Hepatocyte (in vitro differentiated cells): ENCODE measurements around the gene CRKL.

ENCODE experiments used
- CTCF ChIP-seq: fragments of 200-600 bp; sonication (generic); IDR thresholded peaks from 2 replicates; pipeline ENCODE4 v1.5.1; 2016; ENCODE audit warnings: antibody characterized with exemption, mild to moderate bottlenecking; ENCODE audit not compliant: poor library complexity
- EZH2 ChIP-seq: fragments of 200-600 bp; sonication (generic); IDR thresholded peaks from 2 replicates; pipeline ENCODE4 v1.6.1; 2016; ENCODE audit warnings: antibody characterized with exemption, mild to moderate bottlenecking, borderline replicate concordance

- TF ChIP-seq EZH2, result no peak
- TF ChIP-seq CTCF, result no peak
These were observed 20.0 kb downstream of the CRKL start for GRCh38 chr22:20937031-20937793.
